Liver (tissue), 9 donors: ENCODE measurements around the gene GAR1. TPM values are rescaled to one million over a fixed set of nuclear protein-coding genes. Genes with fewer than 3 reads are reported as not detected.
"Not testable (repeated sequence)": the region's sequence is repeated elsewhere in the genome, so short reads cannot be mapped to it uniquely, and the experiment has no call there.

Source experiments
- DNase-seq: peaks from one replicate; pipeline ENCODE4 v3.0.0-alpha.2; 2017; ENCODE audit warnings: low spot score
- H3K27ac ChIP-seq, 2 donors: one replicate each; pipeline ENCODE4 v1.7.0; 2013; ENCODE audit warnings: inconsistent platforms in 2 of 2, low read length in 2 of 2, control low read depth in 1 of 2, low read depth in 1 of 2, mild to moderate bottlenecking in 1 of 2
- H3K27me3 ChIP-seq, 4 donors: one replicate each; pipeline versions ENCODE4 v1.6.1 to v1.7.0; 2013; ENCODE audit warnings: low read length in 3 of 4, inconsistent platforms in 1 of 4, mild to moderate bottlenecking in 1 of 4, moderate library complexity in 1 of 4; ENCODE audit not compliant: control insufficient read depth in 4 of 4, insufficient read depth in 4 of 4
- H3K36me3 ChIP-seq, 4 donors: one replicate each; pipeline versions ENCODE4 v1.6.1 to v1.7.0; 2013; ENCODE audit warnings: low read length in 3 of 4, mild to moderate bottlenecking in 3 of 4, low read depth in 1 of 4, moderate library complexity in 1 of 4; ENCODE audit not compliant: control insufficient read depth in 4 of 4, insufficient read depth in 3 of 4
- H3K4me1 ChIP-seq, 4 donors: one replicate each; pipeline versions ENCODE4 v1.6.1 to v1.7.0; 2013; ENCODE audit warnings: low read length in 3 of 4, mild to moderate bottlenecking in 3 of 4, moderate library complexity in 1 of 4; ENCODE audit not compliant: control insufficient read depth in 4 of 4, insufficient read depth in 4 of 4
- H3K4me3 ChIP-seq, 3 donors: one replicate each; pipeline versions ENCODE4 v1.6.1 to v1.7.0; 2013; ENCODE audit warnings: low read length in 3 of 3, control low read depth in 1 of 3, low read depth in 1 of 3, mild to moderate bottlenecking in 1 of 3
- H3K9ac ChIP-seq, 2 donors: one replicate each; pipeline ENCODE4 v1.7.0; 2013; ENCODE audit warnings: low read length in 2 of 2, mild to moderate bottlenecking in 2 of 2, moderate library complexity in 2 of 2, control low read depth in 1 of 2, low read depth in 1 of 2
- H3K9me3 ChIP-seq, 4 donors: one replicate each; pipeline versions ENCODE4 v1.6.1 to v1.7.0; 2013; ENCODE audit warnings: low read length in 3 of 4; ENCODE audit not compliant: control insufficient read depth in 4 of 4
- ATF3 ChIP-seq: IDR thresholded peaks from 2 replicates; pipeline ENCODE4 v1.6.1; 2016; ENCODE audit warnings: antibody characterized with exemption
- EGR1 ChIP-seq, 2 donors: IDR thresholded peaks; 2 replicates each; pipeline ENCODE4 v1.6.1; 2016 to 2018; ENCODE audit warnings: antibody characterized with exemption in 2 of 2, low read depth in 2 of 2
- FOXA2 ChIP-seq: IDR thresholded peaks from 2 replicates; pipeline ENCODE4 v1.6.1; 2016; ENCODE audit warnings: antibody characterized with exemption
- GABPA ChIP-seq, 2 donors: IDR thresholded peaks in 1 of 2; conservative IDR thresholded peaks in 1 of 2; 2 replicates each; pipeline ENCODE4 v1.6.1; 2016; ENCODE audit warnings: antibody characterized with exemption in 2 of 2, mild to moderate bottlenecking in 1 of 2, moderate library complexity in 1 of 2
- HNF4A ChIP-seq, 2 donors: conservative IDR thresholded peaks; 2 replicates each; pipeline ENCODE4 v1.6.1; 2016; ENCODE audit warnings: antibody characterized with exemption in 2 of 2, mild to moderate bottlenecking in 2 of 2
- HNF4G ChIP-seq: IDR thresholded peaks from 2 replicates; pipeline ENCODE4 v1.6.1; 2016; ENCODE audit warnings: antibody characterized with exemption
- JUND ChIP-seq, 2 donors: IDR thresholded peaks; 2 replicates each; pipeline ENCODE4 v1.6.1; 2016; ENCODE audit warnings: antibody characterized with exemption in 2 of 2
- NR2F2 ChIP-seq: IDR thresholded peaks from 2 replicates; pipeline ENCODE4 v1.6.1; 2016; ENCODE audit warnings: antibody characterized with exemption
- RAD21 ChIP-seq, 2 donors: IDR thresholded peaks; 2 replicates each; pipeline ENCODE4 v1.6.1; 2016; ENCODE audit warnings: antibody characterized with exemption in 2 of 2, mild to moderate bottlenecking in 2 of 2
- RXRA ChIP-seq, 2 donors: IDR thresholded peaks; 2 replicates each; pipeline ENCODE4 v1.6.1; 2017 to 2018; ENCODE audit warnings: antibody characterized with exemption in 2 of 2, mild to moderate bottlenecking in 1 of 2
- SP1 ChIP-seq: IDR thresholded peaks from 2 replicates; pipeline ENCODE4 v1.6.1; 2018; ENCODE audit warnings: antibody characterized with exemption, mild to moderate bottlenecking
- TAF1 ChIP-seq: conservative IDR thresholded peaks from 2 replicates; pipeline ENCODE4 v1.6.1; 2016; ENCODE audit warnings: antibody characterized with exemption, mild to moderate bottlenecking
- YY1 ChIP-seq: IDR thresholded peaks from 2 replicates; pipeline ENCODE4 v1.6.1; 2016; ENCODE audit warnings: antibody characterized with exemption, mild to moderate bottlenecking
- ZBTB33 ChIP-seq: IDR thresholded peaks from 2 replicates; pipeline ENCODE4 v1.6.1; 2016; ENCODE audit warnings: antibody characterized with exemption
- WGBS: extraction: QIAGEN DNeasy Blood & Tissue Kit; methylation state at CpG from one replicate; pipeline ENCODE4 v1.1.7; 2013; 5-methylcytosine and 5-hydroxymethylcytosine counted together
- polyA plus RNA-seq, 2 donors: library from polyadenylated mRNA; stranded (reverse) in 1 of 2; unstranded in 1 of 2; fragments of 200-250 nt in 1 of 2; fragments of >200 nt in 1 of 2; fragmentation: Nextera tagmentation in 1 of 2; extraction: Ambion mirVana in 1 of 2; gene quantifications; one replicate each; pipeline versions ENCODE4 v1.2.1 to v1.2.3, GENCODE V29; 2013 to 2015
- total RNA-seq, 2 donors: library from RNA; depleted of rRNA; stranded (reverse); fragments of >200 nt; gene quantifications; one replicate each; pipeline ENCODE4 v1.2.3, GENCODE V29; 2014
- TF ChIP-seq, protein P1 (sequence below): fragments of 150-350 bp; IDR thresholded peaks from 2 replicates; pipeline ENCODE4 v1.5.1; 2017; ENCODE audit warnings: improper control_type of control experiment, low read depth, low read length; ENCODE audit not compliant: missing input control
- TF ChIP-seq, protein P2 (sequence below): IDR thresholded peaks from 2 replicates; pipeline ENCODE4 v1.6.1; 2016; ENCODE audit warnings: antibody characterized with exemption
- TF ChIP-seq, protein P3 (sequence below): IDR thresholded peaks from 2 replicates; pipeline ENCODE4 v1.6.1; 2016; ENCODE audit warnings: antibody characterized with exemption, mild to moderate bottlenecking
- donor health status: healthy.
- donor health status: healthy.
- donor health status: healthy.
- donor health status: healthy.
- donor health status: healthy.

The GAR1 gene
- total and polyA plus RNA-seq, 4 donors = 1.5 to 7.7 (median 5.9) TPM

GRCh38 chr4:109859426-109860300 lies 44.1 kb downstream of the GAR1 start:
- not testable (repeated sequence) for H3K27me3 ChIP-seq, H3K9ac ChIP-seq, DNase-seq, H3K4me3 ChIP-seq, H3K9me3 ChIP-seq, H3K36me3 ChIP-seq
- WGBS = 71% methylated on average over 4 of the region's 4 CpGs
- peak in 1 of 2 donors; percentile 39 for TF ChIP-seq EGR1 (IDR thresholded peaks at IDR 0.05; ENCODE audit: low read depth in 2 of 2)
- peak; percentile 49 to 58 for TF ChIP-seq HNF4A (conservative IDR thresholded peaks at IDR 0.05)
- TF ChIP-seq SP1 = peak; percentile 56
- peak; percentile 26 to 63 for TF ChIP-seq RXRA (IDR thresholded peaks at IDR 0.05)
- TF ChIP-seq FOXA2 = peak; percentile 54
- peak; percentile 21 for TF ChIP-seq ZBTB33
- peak; percentile 22 for TF ChIP-seq YY1
- H3K4me1 ChIP-seq = peaks cover 2 to 19% (median 3%) of the 10 kb centered on the region in 4 donors
- peak overlapping the region; percentile 20 to 66 for H3K27ac ChIP-seq

GRCh38 chr4:109861271-109861670 lies 45.7 kb downstream of the GAR1 start:
- H3K9ac ChIP-seq = no peak overlapping the region
- no peaks in the 10 kb centered on the region for H3K9me3 ChIP-seq
- 97% methylated on average over 2 of the region's 2 CpGs for WGBS
- no peaks in the 10 kb centered on the region for H3K27me3 ChIP-seq
- no peak overlapping the region for H3K27ac ChIP-seq
- peaks cover 2 to 19% (median 3%) of the 10 kb centered on the region in 4 donors for H3K4me1 ChIP-seq
- DNase-seq = no peak
- TF ChIP-seq GABPA (IDR thresholded peaks at IDR 0.05 in 1 of 2, conservative IDR thresholded peaks at IDR 0.05 in 1 of 2) (no peak), RXRA (IDR thresholded peaks at IDR 0.05) (no peak), RAD21 (IDR thresholded peaks at IDR 0.05) (no peak), EGR1 (IDR thresholded peaks at IDR 0.05; ENCODE audit: low read depth in 2 of 2) (no peak), ZBTB33 (no peak), NR2F2 (no peak), JUND (IDR thresholded peaks at IDR 0.05) (no peak), FOXA2 (no peak), SP1 (no peak), HNF4A (conservative IDR thresholded peaks at IDR 0.05) (no peak), HNF4G (no peak), ATF3 (no peak), TAF1 (no peak)
- TF ChIP-seq, protein P1, sequence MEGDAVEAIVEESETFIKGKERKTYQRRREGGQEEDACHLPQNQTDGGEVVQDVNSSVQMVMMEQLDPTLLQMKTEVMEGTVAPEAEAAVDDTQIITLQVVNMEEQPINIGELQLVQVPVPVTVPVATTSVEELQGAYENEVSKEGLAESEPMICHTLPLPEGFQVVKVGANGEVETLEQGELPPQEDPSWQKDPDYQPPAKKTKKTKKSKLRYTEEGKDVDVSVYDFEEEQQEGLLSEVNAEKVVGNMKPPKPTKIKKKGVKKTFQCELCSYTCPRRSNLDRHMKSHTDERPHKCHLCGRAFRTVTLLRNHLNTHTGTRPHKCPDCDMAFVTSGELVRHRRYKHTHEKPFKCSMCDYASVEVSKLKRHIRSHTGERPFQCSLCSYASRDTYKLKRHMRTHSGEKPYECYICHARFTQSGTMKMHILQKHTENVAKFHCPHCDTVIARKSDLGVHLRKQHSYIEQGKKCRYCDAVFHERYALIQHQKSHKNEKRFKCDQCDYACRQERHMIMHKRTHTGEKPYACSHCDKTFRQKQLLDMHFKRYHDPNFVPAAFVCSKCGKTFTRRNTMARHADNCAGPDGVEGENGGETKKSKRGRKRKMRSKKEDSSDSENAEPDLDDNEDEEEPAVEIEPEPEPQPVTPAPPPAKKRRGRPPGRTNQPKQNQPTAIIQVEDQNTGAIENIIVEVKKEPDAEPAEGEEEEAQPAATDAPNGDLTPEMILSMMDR = no peak
- TF ChIP-seq, protein P2, sequence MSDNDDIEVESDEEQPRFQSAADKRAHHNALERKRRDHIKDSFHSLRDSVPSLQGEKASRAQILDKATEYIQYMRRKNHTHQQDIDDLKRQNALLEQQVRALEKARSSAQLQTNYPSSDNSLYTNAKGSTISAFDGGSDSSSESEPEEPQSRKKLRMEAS = no peak
- TF ChIP-seq, protein P3, sequence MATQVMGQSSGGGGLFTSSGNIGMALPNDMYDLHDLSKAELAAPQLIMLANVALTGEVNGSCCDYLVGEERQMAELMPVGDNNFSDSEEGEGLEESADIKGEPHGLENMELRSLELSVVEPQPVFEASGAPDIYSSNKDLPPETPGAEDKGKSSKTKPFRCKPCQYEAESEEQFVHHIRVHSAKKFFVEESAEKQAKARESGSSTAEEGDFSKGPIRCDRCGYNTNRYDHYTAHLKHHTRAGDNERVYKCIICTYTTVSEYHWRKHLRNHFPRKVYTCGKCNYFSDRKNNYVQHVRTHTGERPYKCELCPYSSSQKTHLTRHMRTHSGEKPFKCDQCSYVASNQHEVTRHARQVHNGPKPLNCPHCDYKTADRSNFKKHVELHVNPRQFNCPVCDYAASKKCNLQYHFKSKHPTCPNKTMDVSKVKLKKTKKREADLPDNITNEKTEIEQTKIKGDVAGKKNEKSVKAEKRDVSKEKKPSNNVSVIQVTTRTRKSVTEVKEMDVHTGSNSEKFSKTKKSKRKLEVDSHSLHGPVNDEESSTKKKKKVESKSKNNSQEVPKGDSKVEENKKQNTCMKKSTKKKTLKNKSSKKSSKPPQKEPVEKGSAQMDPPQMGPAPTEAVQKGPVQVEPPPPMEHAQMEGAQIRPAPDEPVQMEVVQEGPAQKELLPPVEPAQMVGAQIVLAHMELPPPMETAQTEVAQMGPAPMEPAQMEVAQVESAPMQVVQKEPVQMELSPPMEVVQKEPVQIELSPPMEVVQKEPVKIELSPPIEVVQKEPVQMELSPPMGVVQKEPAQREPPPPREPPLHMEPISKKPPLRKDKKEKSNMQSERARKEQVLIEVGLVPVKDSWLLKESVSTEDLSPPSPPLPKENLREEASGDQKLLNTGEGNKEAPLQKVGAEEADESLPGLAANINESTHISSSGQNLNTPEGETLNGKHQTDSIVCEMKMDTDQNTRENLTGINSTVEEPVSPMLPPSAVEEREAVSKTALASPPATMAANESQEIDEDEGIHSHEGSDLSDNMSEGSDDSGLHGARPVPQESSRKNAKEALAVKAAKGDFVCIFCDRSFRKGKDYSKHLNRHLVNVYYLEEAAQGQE = no peak
- H3K36me3 ChIP-seq = no peaks in the 10 kb centered on the region
- no peak overlapping the region for H3K4me3 ChIP-seq
